Neural cell (in vitro differentiated cells): ENCODE measurements around the gene XXYLT1. TPM values are rescaled to one million over a fixed set of nuclear protein-coding genes. Genes with fewer than 3 reads are reported as not detected.

ENCODE experiments used
- H2AFZ ChIP-seq: fragments of 200-600, 300-800 bp; sonication (generic), shearing (Covaris generic); 2 replicates; pipeline ENCODE4 v1.6.0; 2014; ENCODE audit warnings: low read depth, mild to moderate bottlenecking, antibody characterized with exemption, low read length, moderate library complexity
- H3F3A ChIP-seq: fragments of 200-600 bp; shearing (Covaris generic); 2 replicates; pipeline ENCODE4 v1.6.1; 2016; ENCODE audit warnings: mild to moderate bottlenecking, moderate library complexity, mixed read lengths, antibody characterized with exemption, low read length; ENCODE audit not compliant: insufficient read depth, poor library complexity, severe bottlenecking
- H3K27ac ChIP-seq: fragments of 200-600, 300-800 bp; sonication (generic), shearing (Covaris generic); 2 replicates; pipeline ENCODE4 v1.5.1; 2014; ENCODE audit warnings: mild to moderate bottlenecking, low read length, moderate library complexity
- H3K27me3 ChIP-seq: fragments of 300-800, 200-600 bp; sonication (generic), shearing (Covaris generic); 2 replicates; pipeline ENCODE4 v1.6.0; 2014; ENCODE audit warnings: mild to moderate bottlenecking, low read depth, low read length, moderate library complexity; ENCODE audit not compliant: insufficient read depth
- H3K36me3 ChIP-seq: fragments of 300-800, 200-600 bp; sonication (generic), shearing (Covaris generic); 2 replicates; pipeline ENCODE4 v1.5.1; 2014; ENCODE audit warnings: mild to moderate bottlenecking, antibody characterized with exemption, low read length, moderate library complexity; ENCODE audit not compliant: insufficient read depth
- H3K4me2 ChIP-seq: fragments of 300-800, 200-600 bp; sonication (generic), shearing (Covaris generic); 2 replicates; pipeline ENCODE4 v1.6.0; 2014; ENCODE audit warnings: mild to moderate bottlenecking, low read length
- H3K4me3 ChIP-seq: fragments of 300-800, 200-600 bp; sonication (generic), shearing (Covaris generic); 2 replicates; pipeline ENCODE4 v1.5.1; 2014; ENCODE audit warnings: mild to moderate bottlenecking, low read length, moderate library complexity
- H3K79me2 ChIP-seq: fragments of 200-600 bp; shearing (Covaris generic); replicated peaks from 2 replicates; pipeline ENCODE4 v1.6.0; 2014; ENCODE audit warnings: mild to moderate bottlenecking, low read length, moderate library complexity; ENCODE audit not compliant: insufficient read depth
- H3K9ac ChIP-seq: fragments of 300-800, 200-600 bp; sonication (generic), shearing (Covaris generic); 2 replicates; pipeline ENCODE4 v1.6.1; 2016; ENCODE audit warnings: mild to moderate bottlenecking, low read length, mixed read lengths
- H3K9me2 ChIP-seq: fragments of 200-600 bp; shearing (Covaris generic); 2 replicates; pipeline ENCODE4 v1.6.1; 2016; ENCODE audit warnings: mild to moderate bottlenecking, low read length, mixed read lengths; ENCODE audit not compliant: insufficient read depth
- H3K9me3 ChIP-seq: fragments of 200-600, 300-800 bp; sonication (generic), shearing (Covaris generic); 2 replicates; pipeline ENCODE4 v1.6.1; 2016; ENCODE audit warnings: mild to moderate bottlenecking, mixed run types, low read length, moderate library complexity, mixed read lengths
- H4K20me1 ChIP-seq: fragments of 200-600 bp; shearing (Covaris generic); 2 replicates; pipeline ENCODE4 v1.6.1; 2016; ENCODE audit warnings: mild to moderate bottlenecking, mixed run types; ENCODE audit not compliant: insufficient read depth
- EP300 ChIP-seq: fragments of 450-650 bp; conservative IDR thresholded peaks from 2 replicates; pipeline ENCODE4 v1.6.1; 2014; ENCODE audit warnings: antibody characterized with exemption, mild to moderate bottlenecking, moderate library complexity; ENCODE audit not compliant: poor library complexity, severe bottlenecking
- EZH2 ChIP-seq: fragments of 200-600, 300-800 bp; shearing (Covaris generic), sonication (generic); IDR thresholded peaks from 2 replicates; pipeline ENCODE4 v1.6.1; 2014; ENCODE audit warnings: antibody characterized with exemption, low read length, borderline replicate concordance, mild to moderate bottlenecking; ENCODE audit not compliant: insufficient read depth, poor library complexity, severe bottlenecking
- MXI1 ChIP-seq: fragments of 450-650 bp; conservative IDR thresholded peaks from 2 replicates; pipeline ENCODE4 v1.6.1; 2014; ENCODE audit warnings: antibody characterized with exemption, mild to moderate bottlenecking; ENCODE audit not compliant: poor library complexity, severe bottlenecking
- POLR2AphosphoS5 ChIP-seq: IDR thresholded peaks from 2 replicates; pipeline ENCODE4 v1.6.1; 2012
- RAD21 ChIP-seq: fragments of 450-650 bp; conservative IDR thresholded peaks from 2 replicates; pipeline ENCODE4 v1.6.1; 2014; ENCODE audit warnings: antibody characterized with exemption, mild to moderate bottlenecking, moderate library complexity
- SMC3 ChIP-seq: fragments of 450-650 bp; conservative IDR thresholded peaks from 2 replicates; pipeline ENCODE4 v1.6.1; 2014; ENCODE audit warnings: antibody characterized with exemption, mild to moderate bottlenecking, moderate library complexity; ENCODE audit not compliant: poor library complexity
- TAF1 ChIP-seq: IDR thresholded peaks from 2 replicates; pipeline ENCODE4 v1.6.1; 2012; ENCODE audit warnings: low read depth
- polyA plus RNA-seq: library from polyadenylated mRNA; depleted of rRNA; stranded (reverse); fragments of >200 nt; gene quantifications from 2 replicates; pipeline ENCODE4 v1.2.3, GENCODE V29; 2014
- TF ChIP-seq, protein P1 (sequence below): fragments of 450-650 bp; IDR thresholded peaks from 2 replicates; pipeline ENCODE4 v1.5.1; 2014; ENCODE audit warnings: antibody characterized with exemption, mild to moderate bottlenecking, moderate library complexity; ENCODE audit not compliant: poor library complexity, severe bottlenecking
- TF ChIP-seq, protein P2 (sequence below): IDR thresholded peaks from 2 replicates; pipeline ENCODE4 v1.6.1; 2012; ENCODE audit warnings: borderline replicate concordance

XXYLT1 gene
- polyA plus RNA-seq, 1 donor from 2014 or later, result 25.4 TPM

DNA sequence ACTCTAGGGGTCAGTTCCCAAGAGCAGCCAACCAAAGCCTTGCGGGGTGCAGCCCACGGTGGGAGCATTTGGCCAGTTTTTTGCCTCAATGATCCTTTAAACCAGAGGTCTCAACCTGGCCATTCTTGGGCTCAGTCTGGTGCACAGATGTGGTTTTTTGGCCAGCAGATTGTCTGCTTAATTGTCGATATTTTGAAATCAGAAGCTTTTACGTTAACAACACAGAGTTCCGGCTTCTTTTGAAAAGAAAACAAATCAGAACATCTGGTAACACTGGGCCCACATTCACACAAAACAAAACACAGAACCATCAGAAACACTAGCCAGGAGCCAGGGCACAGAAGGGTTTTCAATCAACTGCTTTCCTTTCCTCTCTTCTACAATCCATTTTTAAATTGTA is 127.7 kb downstream of the XXYLT1 start:
- no peak overlapping the region for H3K9ac ChIP-seq
- no peaks in the 10 kb centered on the region for H4K20me1 ChIP-seq
- no peaks in the 10 kb centered on the region for H3K27me3 ChIP-seq
- no peak overlapping the region for H3K4me2 ChIP-seq
- H3K79me2 ChIP-seq, result no peaks in the 10 kb centered on the region
- no peak overlapping the region for H3K4me3 ChIP-seq
- no peak overlapping the region for H2AFZ ChIP-seq
- no peak for TF ChIP-seq RAD21
- no peaks in the 10 kb centered on the region for H3K36me3 ChIP-seq
- no peak overlapping the region for H3K27ac ChIP-seq
- no peaks in the 10 kb centered on the region for H3F3A ChIP-seq
- no peaks in the 10 kb centered on the region for H3K9me2 ChIP-seq
- H3K9me3 ChIP-seq, result no peaks in the 10 kb centered on the region

DNA sequence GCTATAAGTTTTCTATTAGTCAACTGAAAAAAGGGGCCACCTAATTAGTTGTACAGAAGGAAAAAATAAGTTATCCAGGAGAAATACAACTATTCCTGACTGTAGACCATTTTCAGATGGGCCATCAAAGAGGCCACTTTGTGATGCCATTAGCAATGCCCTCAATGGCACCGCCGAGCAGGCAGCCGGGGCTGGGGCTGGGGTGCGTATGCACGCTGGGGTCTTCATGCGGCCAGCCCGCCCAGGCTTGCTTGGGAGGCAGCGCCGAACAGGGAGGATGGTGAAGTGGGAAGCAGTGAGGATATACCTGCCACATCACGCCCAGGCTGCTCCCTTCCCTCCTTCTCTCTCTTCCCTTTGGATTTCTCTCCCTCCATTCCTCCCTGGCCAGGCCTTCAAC is 128.4 kb downstream of the XXYLT1 start:
- Histone ChIP-seq H3K9me3 (no peaks in the 10 kb centered on the region), H3K27ac (no peak overlapping the region), H4K20me1 (no peaks in the 10 kb centered on the region), H3K4me3 (no peak overlapping the region), H3K36me3 (no peaks in the 10 kb centered on the region), H3K9me2 (no peaks in the 10 kb centered on the region), H2AFZ (no peak overlapping the region), H3K27me3 (no peaks in the 10 kb centered on the region), H3K9ac (no peak overlapping the region), H3K79me2 (no peaks in the 10 kb centered on the region), H3F3A (no peaks in the 10 kb centered on the region), H3K4me2 (no peak overlapping the region)
- TF ChIP-seq, protein P1, sequence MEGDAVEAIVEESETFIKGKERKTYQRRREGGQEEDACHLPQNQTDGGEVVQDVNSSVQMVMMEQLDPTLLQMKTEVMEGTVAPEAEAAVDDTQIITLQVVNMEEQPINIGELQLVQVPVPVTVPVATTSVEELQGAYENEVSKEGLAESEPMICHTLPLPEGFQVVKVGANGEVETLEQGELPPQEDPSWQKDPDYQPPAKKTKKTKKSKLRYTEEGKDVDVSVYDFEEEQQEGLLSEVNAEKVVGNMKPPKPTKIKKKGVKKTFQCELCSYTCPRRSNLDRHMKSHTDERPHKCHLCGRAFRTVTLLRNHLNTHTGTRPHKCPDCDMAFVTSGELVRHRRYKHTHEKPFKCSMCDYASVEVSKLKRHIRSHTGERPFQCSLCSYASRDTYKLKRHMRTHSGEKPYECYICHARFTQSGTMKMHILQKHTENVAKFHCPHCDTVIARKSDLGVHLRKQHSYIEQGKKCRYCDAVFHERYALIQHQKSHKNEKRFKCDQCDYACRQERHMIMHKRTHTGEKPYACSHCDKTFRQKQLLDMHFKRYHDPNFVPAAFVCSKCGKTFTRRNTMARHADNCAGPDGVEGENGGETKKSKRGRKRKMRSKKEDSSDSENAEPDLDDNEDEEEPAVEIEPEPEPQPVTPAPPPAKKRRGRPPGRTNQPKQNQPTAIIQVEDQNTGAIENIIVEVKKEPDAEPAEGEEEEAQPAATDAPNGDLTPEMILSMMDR, result no peak
- TF ChIP-seq POLR2AphosphoS5, result no peak
- no peak for TF ChIP-seq TAF1
- no peak for TF ChIP-seq EP300
- TF ChIP-seq SMC3, result no peak
- no peak for TF ChIP-seq RAD21
- TF ChIP-seq, protein P2, sequence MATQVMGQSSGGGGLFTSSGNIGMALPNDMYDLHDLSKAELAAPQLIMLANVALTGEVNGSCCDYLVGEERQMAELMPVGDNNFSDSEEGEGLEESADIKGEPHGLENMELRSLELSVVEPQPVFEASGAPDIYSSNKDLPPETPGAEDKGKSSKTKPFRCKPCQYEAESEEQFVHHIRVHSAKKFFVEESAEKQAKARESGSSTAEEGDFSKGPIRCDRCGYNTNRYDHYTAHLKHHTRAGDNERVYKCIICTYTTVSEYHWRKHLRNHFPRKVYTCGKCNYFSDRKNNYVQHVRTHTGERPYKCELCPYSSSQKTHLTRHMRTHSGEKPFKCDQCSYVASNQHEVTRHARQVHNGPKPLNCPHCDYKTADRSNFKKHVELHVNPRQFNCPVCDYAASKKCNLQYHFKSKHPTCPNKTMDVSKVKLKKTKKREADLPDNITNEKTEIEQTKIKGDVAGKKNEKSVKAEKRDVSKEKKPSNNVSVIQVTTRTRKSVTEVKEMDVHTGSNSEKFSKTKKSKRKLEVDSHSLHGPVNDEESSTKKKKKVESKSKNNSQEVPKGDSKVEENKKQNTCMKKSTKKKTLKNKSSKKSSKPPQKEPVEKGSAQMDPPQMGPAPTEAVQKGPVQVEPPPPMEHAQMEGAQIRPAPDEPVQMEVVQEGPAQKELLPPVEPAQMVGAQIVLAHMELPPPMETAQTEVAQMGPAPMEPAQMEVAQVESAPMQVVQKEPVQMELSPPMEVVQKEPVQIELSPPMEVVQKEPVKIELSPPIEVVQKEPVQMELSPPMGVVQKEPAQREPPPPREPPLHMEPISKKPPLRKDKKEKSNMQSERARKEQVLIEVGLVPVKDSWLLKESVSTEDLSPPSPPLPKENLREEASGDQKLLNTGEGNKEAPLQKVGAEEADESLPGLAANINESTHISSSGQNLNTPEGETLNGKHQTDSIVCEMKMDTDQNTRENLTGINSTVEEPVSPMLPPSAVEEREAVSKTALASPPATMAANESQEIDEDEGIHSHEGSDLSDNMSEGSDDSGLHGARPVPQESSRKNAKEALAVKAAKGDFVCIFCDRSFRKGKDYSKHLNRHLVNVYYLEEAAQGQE, result no peak
- TF ChIP-seq EZH2, result no peak
- no peak for TF ChIP-seq MXI1
